NCI-H2107 treated with DMSO at 0.1 percent for 48 hours (cell line): ENCODE measurements around the gene ZNF24.

Experiments used
- DNase-seq: peaks from one replicate; lab custom pipeline; 2025; ENCODE audit not compliant: unreplicated experiment; lab: John Stamatoyannopoulos, UW

The ZNF24 gene

GRCh38 chr18:35355140-35355618 is 11.0 kb upstream of the ZNF24 start:
- DNase-seq = peak; percentile 97

- DNase-seq = no peak
Measured at GRCh38 chr18:35352778-35353177, 8.6 kb upstream of the ZNF24 start.

GRCh38 chr18:35352283-35352682 is 8.1 kb upstream of the ZNF24 start:
- DNase-seq = no peak

GRCh38 chr18:35348001-35348400 is 3.8 kb upstream of the ZNF24 start:
- no peak for DNase-seq

- DNase-seq = no peak
Measured at GRCh38 chr18:35345950-35346349, 1.7 kb upstream of the ZNF24 start.

GRCh38 chr18:35345460-35345921 is 1.3 kb upstream of the ZNF24 start:
- peak; percentile 28 for DNase-seq

GRCh38 chr18:35344736-35345459 is 678 bp upstream of the ZNF24 start:
- no peak for DNase-seq

GRCh38 chr18:35343488-35343935 is 708 bp downstream of the ZNF24 start:
- no peak for DNase-seq

- DNase-seq = no peak
Measured at GRCh38 chr18:35337286-35337685, 6.9 kb downstream of the ZNF24 start.

GRCh38 chr18:35335866-35336265 is 8.4 kb downstream of the ZNF24 start:
- no peak for DNase-seq

GRCh38 chr18:35334821-35335220 is 9.4 kb downstream of the ZNF24 start:
- DNase-seq = no peak

GRCh38 chr18:35334212-35334611 is 10.0 kb downstream of the ZNF24 start:
- no peak for DNase-seq

GRCh38 chr18:35331367-35332087 is 12.7 kb downstream of the ZNF24 start:
- no peak for DNase-seq

- no peak for DNase-seq
Measured at GRCh38 chr18:35328868-35329267, 15.4 kb downstream of the ZNF24 start.

GRCh38 chr18:35326695-35327387 is 17.4 kb downstream of the ZNF24 start:
- DNase-seq = no peak

GRCh38 chr18:35324926-35325655 is 19.1 kb downstream of the ZNF24 start:
- no peak for DNase-seq

GRCh38 chr18:35322486-35323458 is 21.4 kb downstream of the ZNF24 start:
- no peak for DNase-seq

GRCh38 chr18:35311496-35311895 is 32.7 kb downstream of the ZNF24 start:
- no peak for DNase-seq

GRCh38 chr18:35306588-35307250 is 37.5 kb downstream of the ZNF24 start:
- DNase-seq = no peak
